Fibroblast of pulmonary artery (primary cell): ENCODE data around the gene IYD.

Experiments
- DNase-seq: peaks from one replicate; pipeline ENCODE4 v3.0.0-alpha.2; 2010; ENCODE audit warnings: low read depth
- H3K4me3 ChIP-seq: replicated peaks from 2 replicates; pipeline ENCODE4 v1.5.1; 2011; ENCODE audit warnings: low read depth, mild to moderate bottlenecking, control low read depth, low read length, moderate library complexity
- CTCF ChIP-seq: IDR thresholded peaks from 2 replicates; pipeline ENCODE4 v1.5.1; 2011; ENCODE audit warnings: mild to moderate bottlenecking, control low read depth, low read length, inconsistent platforms; ENCODE audit errors: missing control alignments

The IYD gene

GRCh38 chr6:150392452-150393220 lies 23.8 kb downstream of the IYD start:
- no peak for DNase-seq
- no peak for TF ChIP-seq CTCF
- no peak overlapping the region for H3K4me3 ChIP-seq

GRCh38 chr6:150394053-150394898 lies 25.5 kb downstream of the IYD start:
- H3K4me3 ChIP-seq = no peak overlapping the region
- no peak for DNase-seq
- TF ChIP-seq CTCF = no peak

- no peak for DNase-seq
- no peak overlapping the region for H3K4me3 ChIP-seq
- TF ChIP-seq CTCF = no peak
These were observed 26.1 kb downstream of the IYD start for GRCh38 chr6:150394899-150395295.

GRCh38 chr6:150395388-150396009 lies 26.7 kb downstream of the IYD start:
- H3K4me3 ChIP-seq = no peak overlapping the region
- TF ChIP-seq CTCF = peak; percentile 77
- DNase-seq = peak; percentile 65

GRCh38 chr6:150403458-150404246 lies 34.8 kb downstream of the IYD start:
- DNase-seq = peak; percentile 98
- no peak for TF ChIP-seq CTCF
- H3K4me3 ChIP-seq = no peak overlapping the region

- H3K4me3 ChIP-seq = no peak overlapping the region
- peak; percentile 48 for DNase-seq
- no peak for TF ChIP-seq CTCF
These were observed 38.1 kb downstream of the IYD start for GRCh38 chr6:150406948-150407347.
